ENCODE data around the gene OSBPL9. TPM values are rescaled to one million over a fixed set of nuclear protein-coding genes. Genes with fewer than 3 reads are reported as not detected.

The OSBPL9 gene
- polyA plus RNA-seq, 1 donor (not counting 4 experiments of a cell fraction or from before 2014, with no cell fraction given): 62.7 TPM

GRCh38 chr1:51673279-51673678 is 56.4 kb downstream of the OSBPL9 start:
- H3K36me3 ChIP-seq (ENCODE audit: control insufficient read depth in 2 of 2, extremely low read depth in 1 of 2, insufficient read depth in 2 of 2, low read length in 2 of 2): no peaks in the 10 kb centered on the region
- FAIRE-seq (no peak), DNase-seq (ENCODE audit: low read depth, low spot score) (no peak)
- H3K4me1 ChIP-seq (ENCODE audit: control insufficient read depth, extremely low read depth, insufficient read depth, low read length): peaks cover 6% of the 10 kb centered on the region
- peaks cover 13% of the 10 kb centered on the region for H3K79me2 ChIP-seq (ENCODE audit: control insufficient read depth, insufficient read depth, low read length)
- no peaks in the 10 kb centered on the region for H3K9me1 ChIP-seq (ENCODE audit: control insufficient read depth, extremely low read depth, insufficient read depth, low read length)
- H2AFZ ChIP-seq (ENCODE audit: control insufficient read depth, low read length): no peak overlapping the region
- H4K20me1 ChIP-seq (ENCODE audit: control insufficient read depth, extremely low read depth, insufficient read depth, low read length): peaks cover 3% of the 10 kb centered on the region
- dilution Hi-C loops (cut with MboI; ENCODE audit: extremely low pct_ligation_motif_present, low sequenced_read_pairs): no loop called here
- H3K27me3 ChIP-seq (ENCODE audit: control insufficient read depth, extremely low read depth, insufficient read depth, low read length): no peaks in the 10 kb centered on the region
- no peak overlapping the region for H3K9ac ChIP-seq (ENCODE audit: control insufficient read depth, extremely low read depth, insufficient read depth, low read length)
- no peak overlapping the region for H3K27ac ChIP-seq (ENCODE audit: control insufficient read depth, insufficient read depth, low read length)
- H3K9me3 ChIP-seq (ENCODE audit: control insufficient read depth, low read depth, low read length): no peaks in the 10 kb centered on the region
- H3K4me2 ChIP-seq (ENCODE audit: control insufficient read depth, extremely low read depth, insufficient read depth, low read depth, low read length): no peak overlapping the region
- TF ChIP-seq, protein P1, sequence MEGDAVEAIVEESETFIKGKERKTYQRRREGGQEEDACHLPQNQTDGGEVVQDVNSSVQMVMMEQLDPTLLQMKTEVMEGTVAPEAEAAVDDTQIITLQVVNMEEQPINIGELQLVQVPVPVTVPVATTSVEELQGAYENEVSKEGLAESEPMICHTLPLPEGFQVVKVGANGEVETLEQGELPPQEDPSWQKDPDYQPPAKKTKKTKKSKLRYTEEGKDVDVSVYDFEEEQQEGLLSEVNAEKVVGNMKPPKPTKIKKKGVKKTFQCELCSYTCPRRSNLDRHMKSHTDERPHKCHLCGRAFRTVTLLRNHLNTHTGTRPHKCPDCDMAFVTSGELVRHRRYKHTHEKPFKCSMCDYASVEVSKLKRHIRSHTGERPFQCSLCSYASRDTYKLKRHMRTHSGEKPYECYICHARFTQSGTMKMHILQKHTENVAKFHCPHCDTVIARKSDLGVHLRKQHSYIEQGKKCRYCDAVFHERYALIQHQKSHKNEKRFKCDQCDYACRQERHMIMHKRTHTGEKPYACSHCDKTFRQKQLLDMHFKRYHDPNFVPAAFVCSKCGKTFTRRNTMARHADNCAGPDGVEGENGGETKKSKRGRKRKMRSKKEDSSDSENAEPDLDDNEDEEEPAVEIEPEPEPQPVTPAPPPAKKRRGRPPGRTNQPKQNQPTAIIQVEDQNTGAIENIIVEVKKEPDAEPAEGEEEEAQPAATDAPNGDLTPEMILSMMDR (optimal IDR thresholded peaks at IDR 0.05 in 1 of 3, IDR thresholded peaks at IDR 0.05 in 1 of 3, conservative IDR thresholded peaks at IDR 0.05 in 1 of 3; ENCODE audit: extremely low read depth in 1 of 3, insufficient read depth in 2 of 3, low read length in 3 of 3): no peak
- TF ChIP-seq EZH2 (IDR thresholded peaks at IDR 0.05; ENCODE audit: low read length): no peak
- no peak overlapping the region for H3K4me3 ChIP-seq (ENCODE audit: control insufficient read depth in 2 of 3, extremely low read depth in 1 of 3, insufficient read depth in 2 of 3, low read depth in 1 of 3, low read length in 3 of 3)

DNA sequence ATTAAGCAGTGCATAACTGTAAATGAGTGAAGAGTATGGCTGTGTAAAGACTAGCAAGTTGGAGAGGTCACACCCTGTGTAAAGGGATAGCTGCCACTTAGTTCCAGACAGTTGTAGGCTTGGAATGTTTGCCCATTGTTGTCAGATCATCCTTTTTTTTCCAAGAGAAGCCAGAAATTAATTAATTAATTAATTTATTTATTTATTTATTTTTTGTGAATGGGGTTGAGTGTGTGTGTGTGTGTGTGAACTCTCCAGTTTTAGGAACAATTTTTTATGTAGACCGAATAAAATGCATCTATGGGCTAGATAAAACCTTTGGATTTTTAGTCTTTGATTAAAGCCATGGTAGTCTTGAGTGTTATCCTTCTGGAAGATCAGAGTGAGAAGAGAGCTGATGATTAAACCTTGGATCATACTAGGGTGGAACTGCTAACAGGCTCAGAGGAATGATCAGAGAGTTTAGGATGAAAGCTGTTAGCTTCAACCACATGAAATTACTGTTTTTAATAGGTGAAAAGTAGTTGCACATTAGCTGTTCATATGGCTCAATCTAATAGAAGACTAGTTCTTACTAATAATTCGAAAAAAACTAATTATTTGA is 58.4 kb downstream of the OSBPL9 start:
- FAIRE-seq (peak; percentile 75), DNase-seq (ENCODE audit: low read depth, low spot score) (no peak)
- H3K27ac ChIP-seq (ENCODE audit: control insufficient read depth, insufficient read depth, low read length): no peak overlapping the region
- H3K27me3 ChIP-seq (ENCODE audit: control insufficient read depth, extremely low read depth, insufficient read depth, low read length): no peaks in the 10 kb centered on the region
- dilution Hi-C loops (cut with MboI; ENCODE audit: extremely low pct_ligation_motif_present, low sequenced_read_pairs): no loop called here
- no peak overlapping the region for H2AFZ ChIP-seq (ENCODE audit: control insufficient read depth, low read length)
- H3K9me1 ChIP-seq (ENCODE audit: control insufficient read depth, extremely low read depth, insufficient read depth, low read length): no peaks in the 10 kb centered on the region
- no peak overlapping the region for H3K9ac ChIP-seq (ENCODE audit: control insufficient read depth, extremely low read depth, insufficient read depth, low read length)
- no peaks in the 10 kb centered on the region for H3K9me3 ChIP-seq (ENCODE audit: control insufficient read depth, low read depth, low read length)
- H3K4me1 ChIP-seq (ENCODE audit: control insufficient read depth, extremely low read depth, insufficient read depth, low read length): peaks cover 6% of the 10 kb centered on the region
- no peak overlapping the region for H3K4me3 ChIP-seq (ENCODE audit: control insufficient read depth in 2 of 3, extremely low read depth in 1 of 3, insufficient read depth in 2 of 3, low read depth in 1 of 3, low read length in 3 of 3)
- H3K36me3 ChIP-seq (ENCODE audit: control insufficient read depth in 2 of 2, extremely low read depth in 1 of 2, insufficient read depth in 2 of 2, low read length in 2 of 2): no peaks in the 10 kb centered on the region
- H3K79me2 ChIP-seq (ENCODE audit: control insufficient read depth, insufficient read depth, low read length): peaks cover 20% of the 10 kb centered on the region
- TF ChIP-seq, protein P1 (optimal IDR thresholded peaks at IDR 0.05 in 1 of 3, IDR thresholded peaks at IDR 0.05 in 1 of 3, conservative IDR thresholded peaks at IDR 0.05 in 1 of 3; ENCODE audit: extremely low read depth in 1 of 3, insufficient read depth in 2 of 3, low read length in 3 of 3): no peak
- no peak for TF ChIP-seq EZH2 (IDR thresholded peaks at IDR 0.05; ENCODE audit: low read length)
- no peak overlapping the region for H3K4me2 ChIP-seq (ENCODE audit: control insufficient read depth, extremely low read depth, insufficient read depth, low read depth, low read length)
- H4K20me1 ChIP-seq (ENCODE audit: control insufficient read depth, extremely low read depth, insufficient read depth, low read length): peaks cover 3% of the 10 kb centered on the region

Data from keratinocyte (primary cell).